ENCODE measurements around the gene GSTM4. TPM values are rescaled to one million over a fixed set of nuclear protein-coding genes. Genes with fewer than 3 reads are reported as not detected.

GSTM4 gene
- total RNA-seq, 4 donors from 2014 or later: 14.7 to 29.8 (median 20.8) TPM

- ATAC-seq (ENCODE audit: low FRiP score) (peak; percentile 41), DNase-seq (ENCODE audit: low spot score) (peak; percentile 100)
- peak in 2 of 3 donors; percentile 58 to 70 for TF ChIP-seq CTCF (IDR thresholded peaks at IDR 0.05)
These were observed 15.5 kb upstream of the GSTM4 start for GRCh38 chr1:109640285-109640865.

- DNase-seq (ENCODE audit: low spot score): no peak
- no peak for ATAC-seq (ENCODE audit: low FRiP score)
These were observed 14.7 kb upstream of the GSTM4 start for GRCh38 chr1:109641078-109641740.

GRCh38 chr1:109641861-109642260 lies 14.0 kb upstream of the GSTM4 start:
- no peak for DNase-seq (ENCODE audit: low spot score)
- no peak for TF ChIP-seq CTCF (IDR thresholded peaks at IDR 0.05)
- no peak for ATAC-seq (ENCODE audit: low FRiP score)

More at GRCh38 chr1:109641078-109641740, 14.7 kb upstream of the GSTM4 start:
- TF ChIP-seq CTCF (IDR thresholded peaks at IDR 0.05): no peak

- TF ChIP-seq CTCF (IDR thresholded peaks at IDR 0.05): no peak
- no peak for ATAC-seq (ENCODE audit: low FRiP score)
- DNase-seq (ENCODE audit: low spot score): no peak
These were observed 13.3 kb upstream of the GSTM4 start for GRCh38 chr1:109642626-109643025.

- ATAC-seq (ENCODE audit: low FRiP score): peak; percentile 92
- peak; percentile 70 for DNase-seq (ENCODE audit: low spot score)
- TF ChIP-seq CTCF (IDR thresholded peaks at IDR 0.05): peak in 2 of 3 donors; percentile 36 to 55
These were observed 12.3 kb upstream of the GSTM4 start for GRCh38 chr1:109643385-109644230.

GRCh38 chr1:109644670-109645069 lies 11.2 kb upstream of the GSTM4 start:
- DNase-seq (ENCODE audit: low spot score): no peak
- TF ChIP-seq CTCF (IDR thresholded peaks at IDR 0.05): no peak

More at GRCh38 chr1:109644670-109645069, 11.2 kb upstream of the GSTM4 start:
- no peak for ATAC-seq (ENCODE audit: low FRiP score)

Data from omental fat pad (tissue), 4 donors.